Head of caudate nucleus (tissue), 42 donors: ENCODE results near the gene MAP6.

Source experiments
- DNase-seq, 42 donors: peaks; one replicate each; pipeline versions ENCODE4 v3.0.0 to v3.0.0-alpha.2; 2020 to 2021; ENCODE audit warnings: mixed read lengths in 7 of 42
- intact Hi-C: fragments of 100-400 bp; cut with DNase I; formaldehyde crosslinking; loops from one replicate; pipeline ENCODE4 v1.15.0; 2022

MAP6 gene

DNA sequence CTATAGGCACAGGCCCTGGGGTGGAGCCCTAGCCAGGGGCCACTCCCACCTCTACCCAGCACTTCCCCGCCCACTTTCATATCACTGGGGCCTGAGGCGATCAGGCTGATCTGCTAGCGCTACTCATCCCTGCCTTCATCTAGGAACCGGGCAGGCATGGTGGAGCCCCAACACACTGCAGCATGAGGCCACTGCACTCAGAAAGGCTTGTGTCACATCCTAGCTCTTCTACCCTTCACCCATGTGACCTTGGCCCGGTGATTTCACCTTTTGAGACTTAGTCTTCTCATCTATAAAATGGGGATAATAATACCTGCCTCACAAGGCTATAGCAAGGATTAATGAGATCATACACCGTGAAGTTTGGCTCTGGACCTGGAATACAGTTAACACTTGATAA, 125.0 kb downstream of the MAP6 start:
- DNase-seq = no peak
- intact Hi-C loops = no loop called here

DNA sequence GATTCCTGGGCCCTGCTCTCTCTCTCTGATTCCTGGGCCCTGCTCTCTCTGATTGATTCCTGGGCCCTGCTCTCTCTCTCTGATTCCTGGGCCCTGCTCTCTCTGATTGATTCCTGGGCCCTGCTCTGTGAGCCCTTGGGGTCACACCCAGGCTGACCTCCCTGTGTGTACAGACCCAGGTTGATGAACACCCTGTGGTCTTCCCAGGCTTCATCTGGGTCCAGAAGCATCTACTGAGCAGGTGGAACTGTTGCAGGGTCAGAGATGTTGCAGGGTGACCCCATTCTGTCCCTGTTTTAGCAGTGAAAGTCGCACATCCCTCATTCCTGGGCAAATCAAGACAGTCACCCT, 126.8 kb downstream of the MAP6 start:
- no peak for DNase-seq
- intact Hi-C loops = no loop called here

DNA sequence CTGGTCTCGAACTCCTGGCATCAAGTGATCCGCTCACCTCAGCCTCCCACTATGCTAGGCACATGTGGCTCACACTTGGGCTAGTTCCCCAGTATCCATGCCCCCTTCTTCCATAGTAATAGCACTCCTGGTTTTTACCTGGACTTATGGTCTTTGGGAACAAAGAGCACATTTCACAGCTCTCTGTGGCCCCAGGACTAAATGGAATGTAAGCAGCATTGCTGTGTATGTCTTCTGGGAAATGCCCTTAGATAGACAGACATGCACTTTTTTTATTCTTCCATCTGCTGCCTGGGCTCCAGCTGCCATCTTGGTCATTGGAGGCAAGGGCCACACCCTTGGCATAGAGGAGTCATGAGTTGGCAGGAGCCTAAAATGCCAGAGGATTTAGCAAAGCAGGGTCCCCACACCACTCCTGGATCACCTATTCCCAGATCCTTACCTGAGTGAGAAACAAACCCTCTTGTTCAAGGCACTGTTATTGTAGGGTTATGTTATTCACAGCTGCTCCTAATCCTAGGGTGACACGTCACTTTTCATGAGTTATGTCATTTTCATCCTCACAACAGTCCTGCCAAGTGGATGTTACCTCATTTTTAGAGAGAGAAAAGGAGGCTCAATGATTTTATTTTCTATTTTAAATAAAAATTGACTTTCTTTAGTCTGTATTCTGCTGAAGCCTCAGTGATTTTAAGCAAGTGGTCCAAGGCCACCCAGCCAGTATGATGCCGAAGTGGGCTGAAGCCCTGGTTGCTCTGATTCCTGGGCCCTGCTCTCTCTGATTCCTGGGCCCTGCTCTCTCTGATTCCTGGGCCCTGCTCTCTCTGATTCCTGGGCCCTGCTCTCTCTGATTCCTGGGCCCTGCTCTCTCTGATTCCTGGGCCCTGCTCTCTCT, 127.4 kb downstream of the MAP6 start:
- intact Hi-C loops = no loop called here
- DNase-seq = no peak

DNA sequence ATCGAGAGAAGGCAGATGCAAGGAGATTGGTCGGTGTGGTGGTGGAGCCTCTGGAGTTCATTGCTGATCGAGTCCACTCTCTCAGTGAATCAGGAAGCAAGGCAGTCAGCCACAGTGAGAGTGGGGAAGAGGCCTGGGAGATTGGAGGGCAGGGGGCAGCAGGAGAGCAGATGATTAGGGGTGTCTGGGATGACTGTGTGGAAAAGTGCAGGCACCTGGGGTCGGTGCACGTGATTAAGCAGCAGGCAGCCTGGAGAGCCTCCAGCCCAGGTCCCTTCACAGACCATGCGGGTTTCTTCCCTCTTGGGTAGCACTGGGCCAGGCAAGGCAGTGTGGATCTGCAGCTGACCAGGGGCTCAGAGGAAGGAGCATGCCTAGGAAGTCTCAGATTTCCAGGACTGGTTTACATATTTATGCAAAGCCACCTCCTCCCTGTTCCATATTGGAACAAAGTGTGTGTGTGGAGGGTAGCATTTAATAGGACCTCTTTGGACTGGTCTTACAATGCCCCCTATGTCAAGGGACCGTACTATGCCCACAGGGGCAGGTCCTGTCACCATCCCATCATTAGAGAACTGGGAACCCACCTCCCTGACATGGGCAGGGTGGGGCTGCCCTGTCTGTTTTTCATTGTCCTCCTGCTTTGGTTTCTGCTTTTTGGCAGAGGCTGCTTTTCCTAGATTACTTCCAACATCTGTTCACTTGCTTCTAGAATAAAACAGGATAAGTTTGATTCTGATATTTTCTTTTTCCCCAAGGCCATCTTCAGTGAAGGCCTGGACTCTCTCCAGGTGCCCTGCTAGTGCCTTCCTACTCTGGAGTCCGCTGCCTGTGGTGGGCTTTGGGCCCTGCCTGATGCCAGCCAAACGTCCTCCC, 129.1 kb downstream of the MAP6 start:
- intact Hi-C loops = loop anchor here (10.0 kb wide), 1 partner anchor 265 kb away; no protein-coding TSS in a partner anchor
- DNase-seq = peak in 1 of 42 donors; percentile 11

DNA sequence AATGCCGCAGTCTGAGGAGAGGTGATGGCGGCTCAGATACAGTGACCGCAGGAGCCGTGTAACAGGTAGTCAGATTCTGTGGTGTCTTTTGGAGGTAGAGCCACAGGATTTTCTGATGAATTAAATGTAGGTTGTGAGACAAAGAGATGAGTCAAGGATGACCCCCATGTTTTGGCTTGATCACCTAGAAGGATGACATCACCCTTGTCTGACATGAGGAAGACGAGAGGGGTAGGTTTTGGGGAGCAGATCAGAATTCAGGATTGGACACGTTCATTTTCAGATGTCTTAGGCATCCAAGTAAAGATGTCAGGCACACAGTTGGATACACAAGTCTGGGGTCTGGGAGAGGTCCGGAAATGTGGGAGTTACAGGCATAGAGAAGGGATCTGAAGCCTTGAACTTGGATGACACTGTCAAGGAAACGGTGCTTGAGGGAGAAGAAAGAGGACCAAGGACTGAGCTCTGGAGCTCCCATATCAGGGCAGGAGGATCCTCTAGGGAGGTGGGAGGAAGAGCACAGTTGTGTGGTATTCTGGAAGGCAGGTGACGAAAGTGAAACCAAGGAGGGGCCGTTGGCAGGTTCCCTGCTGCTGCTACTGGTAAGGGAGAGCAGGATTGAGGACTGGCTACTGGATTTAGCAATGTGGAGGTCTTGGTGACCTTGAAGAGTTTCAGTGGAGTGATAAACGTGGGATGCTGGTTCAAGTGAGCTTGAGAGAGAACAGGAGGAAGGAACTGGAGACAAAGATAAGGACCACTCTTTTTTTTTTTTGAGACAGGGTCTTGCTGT, 130.5 kb downstream of the MAP6 start:
- intact Hi-C loops = loop anchor here (10.0 kb wide), 1 partner anchor 264 kb away; no protein-coding TSS in a partner anchor
- DNase-seq = no peak

DNA sequence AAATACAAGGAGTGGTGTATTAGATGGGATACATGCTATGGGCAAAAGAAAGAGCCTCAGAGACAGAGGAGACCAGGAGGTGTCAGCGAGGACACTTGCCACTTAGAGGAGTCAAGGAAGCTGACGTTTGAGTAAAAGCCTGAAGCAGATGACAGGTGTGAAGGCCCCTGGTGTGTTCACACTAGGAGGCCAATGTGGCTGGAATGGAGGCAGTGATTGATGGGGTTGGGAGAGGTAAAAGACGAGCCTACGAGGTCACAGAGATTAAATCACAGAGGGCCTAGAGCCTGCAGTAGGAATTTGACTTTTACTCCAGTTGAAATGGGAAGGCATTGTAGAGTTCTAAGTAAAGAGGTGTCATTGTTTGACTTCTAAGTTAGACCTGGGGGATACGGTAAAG, 131.1 kb downstream of the MAP6 start:
- intact Hi-C loops = loop anchor here (10.0 kb wide), 1 partner anchor 263 kb away; no protein-coding TSS in a partner anchor
- DNase-seq = no peak
